ENCODE results near the gene CCT7.

DNA sequence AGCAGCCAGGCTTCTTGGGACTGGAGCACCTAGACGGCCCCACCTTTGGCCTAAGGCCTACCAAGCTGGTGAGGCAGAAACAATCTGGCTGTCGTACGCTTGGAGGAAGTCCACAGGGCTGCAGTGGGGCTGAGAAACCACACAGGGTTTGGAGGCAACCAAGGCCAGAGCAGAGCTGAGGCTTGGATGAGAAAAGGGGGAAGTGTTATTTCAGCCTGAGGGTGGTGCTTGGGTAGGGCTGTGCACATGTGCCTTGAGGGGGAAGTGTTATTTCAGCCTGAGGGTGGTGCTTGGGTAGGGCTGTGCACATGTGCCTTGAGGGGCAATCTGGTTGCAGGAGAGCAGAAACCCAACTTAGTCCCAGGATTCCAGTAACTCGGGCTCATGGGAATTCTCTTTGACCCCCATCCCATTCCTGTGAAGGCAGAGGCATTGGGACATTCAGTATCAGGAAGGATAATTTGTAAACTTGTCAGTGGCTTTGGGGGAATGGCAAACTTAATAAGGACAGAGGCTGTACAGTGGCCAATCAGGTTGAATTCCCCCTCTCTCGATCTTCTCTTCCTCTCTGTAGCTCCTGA lies 51.1 kb downstream of the CCT7 start:
- TF ChIP-seq JUNB (IDR thresholded peaks at IDR 0.05) = no peak
- TF ChIP-seq NFIC (IDR thresholded peaks at IDR 0.05; ENCODE audit: low read depth, low read length) = no peak
- TF ChIP-seq, protein P1, sequence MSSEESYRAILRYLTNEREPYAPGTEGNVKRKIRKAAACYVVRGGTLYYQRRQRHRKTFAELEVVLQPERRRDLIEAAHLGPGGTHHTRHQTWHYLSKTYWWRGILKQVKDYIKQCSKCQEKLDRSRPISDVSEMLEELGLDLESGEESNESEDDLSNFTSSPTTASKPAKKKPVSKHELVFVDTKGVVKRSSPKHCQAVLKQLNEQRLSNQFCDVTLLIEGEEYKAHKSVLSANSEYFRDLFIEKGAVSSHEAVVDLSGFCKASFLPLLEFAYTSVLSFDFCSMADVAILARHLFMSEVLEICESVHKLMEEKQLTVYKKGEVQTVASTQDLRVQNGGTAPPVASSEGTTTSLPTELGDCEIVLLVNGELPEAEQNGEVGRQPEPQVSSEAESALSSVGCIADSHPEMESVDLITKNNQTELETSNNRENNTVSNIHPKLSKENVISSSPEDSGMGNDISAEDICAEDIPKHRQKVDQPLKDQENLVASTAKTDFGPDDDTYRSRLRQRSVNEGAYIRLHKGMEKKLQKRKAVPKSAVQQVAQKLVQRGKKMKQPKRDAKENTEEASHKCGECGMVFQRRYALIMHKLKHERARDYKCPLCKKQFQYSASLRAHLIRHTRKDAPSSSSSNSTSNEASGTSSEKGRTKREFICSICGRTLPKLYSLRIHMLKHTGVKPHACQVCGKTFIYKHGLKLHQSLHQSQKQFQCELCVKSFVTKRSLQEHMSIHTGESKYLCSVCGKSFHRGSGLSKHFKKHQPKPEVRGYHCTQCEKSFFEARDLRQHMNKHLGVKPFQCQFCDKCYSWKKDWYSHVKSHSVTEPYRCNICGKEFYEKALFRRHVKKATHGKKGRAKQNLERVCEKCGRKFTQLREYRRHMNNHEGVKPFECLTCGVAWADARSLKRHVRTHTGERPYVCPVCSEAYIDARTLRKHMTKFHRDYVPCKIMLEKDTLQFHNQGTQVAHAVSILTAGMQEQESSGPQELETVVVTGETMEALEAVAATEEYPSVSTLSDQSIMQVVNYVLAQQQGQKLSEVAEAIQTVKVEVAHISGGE (CRISPR knock-in tag; IDR thresholded peaks at IDR 0.05) = no peak
- TF ChIP-seq, protein P2, sequence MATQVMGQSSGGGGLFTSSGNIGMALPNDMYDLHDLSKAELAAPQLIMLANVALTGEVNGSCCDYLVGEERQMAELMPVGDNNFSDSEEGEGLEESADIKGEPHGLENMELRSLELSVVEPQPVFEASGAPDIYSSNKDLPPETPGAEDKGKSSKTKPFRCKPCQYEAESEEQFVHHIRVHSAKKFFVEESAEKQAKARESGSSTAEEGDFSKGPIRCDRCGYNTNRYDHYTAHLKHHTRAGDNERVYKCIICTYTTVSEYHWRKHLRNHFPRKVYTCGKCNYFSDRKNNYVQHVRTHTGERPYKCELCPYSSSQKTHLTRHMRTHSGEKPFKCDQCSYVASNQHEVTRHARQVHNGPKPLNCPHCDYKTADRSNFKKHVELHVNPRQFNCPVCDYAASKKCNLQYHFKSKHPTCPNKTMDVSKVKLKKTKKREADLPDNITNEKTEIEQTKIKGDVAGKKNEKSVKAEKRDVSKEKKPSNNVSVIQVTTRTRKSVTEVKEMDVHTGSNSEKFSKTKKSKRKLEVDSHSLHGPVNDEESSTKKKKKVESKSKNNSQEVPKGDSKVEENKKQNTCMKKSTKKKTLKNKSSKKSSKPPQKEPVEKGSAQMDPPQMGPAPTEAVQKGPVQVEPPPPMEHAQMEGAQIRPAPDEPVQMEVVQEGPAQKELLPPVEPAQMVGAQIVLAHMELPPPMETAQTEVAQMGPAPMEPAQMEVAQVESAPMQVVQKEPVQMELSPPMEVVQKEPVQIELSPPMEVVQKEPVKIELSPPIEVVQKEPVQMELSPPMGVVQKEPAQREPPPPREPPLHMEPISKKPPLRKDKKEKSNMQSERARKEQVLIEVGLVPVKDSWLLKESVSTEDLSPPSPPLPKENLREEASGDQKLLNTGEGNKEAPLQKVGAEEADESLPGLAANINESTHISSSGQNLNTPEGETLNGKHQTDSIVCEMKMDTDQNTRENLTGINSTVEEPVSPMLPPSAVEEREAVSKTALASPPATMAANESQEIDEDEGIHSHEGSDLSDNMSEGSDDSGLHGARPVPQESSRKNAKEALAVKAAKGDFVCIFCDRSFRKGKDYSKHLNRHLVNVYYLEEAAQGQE (IDR thresholded peaks at IDR 0.05; ENCODE audit: low read depth, low read length) = no peak
- TF ChIP-seq RFX5 (IDR thresholded peaks at IDR 0.05; ENCODE audit: low read depth, low read length) = no peak
- TF ChIP-seq, protein P3, sequence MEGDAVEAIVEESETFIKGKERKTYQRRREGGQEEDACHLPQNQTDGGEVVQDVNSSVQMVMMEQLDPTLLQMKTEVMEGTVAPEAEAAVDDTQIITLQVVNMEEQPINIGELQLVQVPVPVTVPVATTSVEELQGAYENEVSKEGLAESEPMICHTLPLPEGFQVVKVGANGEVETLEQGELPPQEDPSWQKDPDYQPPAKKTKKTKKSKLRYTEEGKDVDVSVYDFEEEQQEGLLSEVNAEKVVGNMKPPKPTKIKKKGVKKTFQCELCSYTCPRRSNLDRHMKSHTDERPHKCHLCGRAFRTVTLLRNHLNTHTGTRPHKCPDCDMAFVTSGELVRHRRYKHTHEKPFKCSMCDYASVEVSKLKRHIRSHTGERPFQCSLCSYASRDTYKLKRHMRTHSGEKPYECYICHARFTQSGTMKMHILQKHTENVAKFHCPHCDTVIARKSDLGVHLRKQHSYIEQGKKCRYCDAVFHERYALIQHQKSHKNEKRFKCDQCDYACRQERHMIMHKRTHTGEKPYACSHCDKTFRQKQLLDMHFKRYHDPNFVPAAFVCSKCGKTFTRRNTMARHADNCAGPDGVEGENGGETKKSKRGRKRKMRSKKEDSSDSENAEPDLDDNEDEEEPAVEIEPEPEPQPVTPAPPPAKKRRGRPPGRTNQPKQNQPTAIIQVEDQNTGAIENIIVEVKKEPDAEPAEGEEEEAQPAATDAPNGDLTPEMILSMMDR (IDR thresholded peaks at IDR 0.05 in 2 of 3, conservative IDR thresholded peaks at IDR 0.05 in 1 of 3; ENCODE audit: control insufficient read depth in 2 of 3, extremely low read depth in 1 of 3, insufficient read depth in 1 of 3, low read depth in 3 of 3, low read length in 3 of 3) = no peak
- no peak for TF ChIP-seq TCF7 (IDR thresholded peaks at IDR 0.05; ENCODE audit: borderline replicate concordance)
- TF ChIP-seq GABPA (IDR thresholded peaks at IDR 0.05; ENCODE audit: low read depth) = no peak
- no peak for TF ChIP-seq EZH2 (IDR thresholded peaks at IDR 0.05; ENCODE audit: borderline replicate concordance, control insufficient read depth, low read depth, low read length)
- TF ChIP-seq EP300 (IDR thresholded peaks at IDR 0.05; ENCODE audit: borderline replicate concordance in 1 of 2, control insufficient read depth in 1 of 2, low read depth in 2 of 2, low read length in 2 of 2) = no peak
- no peak for TF ChIP-seq NFYB (IDR thresholded peaks at IDR 0.05; ENCODE audit: insufficient read depth, low read depth, low read length)
- TF ChIP-seq BMI1 (IDR thresholded peaks at IDR 0.05; ENCODE audit: borderline replicate concordance) = no peak
- TF ChIP-seq, protein P4, sequence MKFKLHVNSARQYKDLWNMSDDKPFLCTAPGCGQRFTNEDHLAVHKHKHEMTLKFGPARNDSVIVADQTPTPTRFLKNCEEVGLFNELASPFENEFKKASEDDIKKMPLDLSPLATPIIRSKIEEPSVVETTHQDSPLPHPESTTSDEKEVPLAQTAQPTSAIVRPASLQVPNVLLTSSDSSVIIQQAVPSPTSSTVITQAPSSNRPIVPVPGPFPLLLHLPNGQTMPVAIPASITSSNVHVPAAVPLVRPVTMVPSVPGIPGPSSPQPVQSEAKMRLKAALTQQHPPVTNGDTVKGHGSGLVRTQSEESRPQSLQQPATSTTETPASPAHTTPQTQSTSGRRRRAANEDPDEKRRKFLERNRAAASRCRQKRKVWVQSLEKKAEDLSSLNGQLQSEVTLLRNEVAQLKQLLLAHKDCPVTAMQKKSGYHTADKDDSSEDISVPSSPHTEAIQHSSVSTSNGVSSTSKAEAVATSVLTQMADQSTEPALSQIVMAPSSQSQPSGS (IDR thresholded peaks at IDR 0.05; ENCODE audit: low read length) = no peak
